GM21723 (cell line): Measurements from ENCODE around the gene REN.

Experiments used
- ATAC-seq: cut with Tn5 transposase; IDR thresholded peaks from one replicate; pipeline ENCODE4 v1.9.1; 2021; ENCODE audit warnings: mild to moderate bottlenecking, moderate library complexity; ENCODE audit not compliant: unreplicated experiment

The REN gene

DNA sequence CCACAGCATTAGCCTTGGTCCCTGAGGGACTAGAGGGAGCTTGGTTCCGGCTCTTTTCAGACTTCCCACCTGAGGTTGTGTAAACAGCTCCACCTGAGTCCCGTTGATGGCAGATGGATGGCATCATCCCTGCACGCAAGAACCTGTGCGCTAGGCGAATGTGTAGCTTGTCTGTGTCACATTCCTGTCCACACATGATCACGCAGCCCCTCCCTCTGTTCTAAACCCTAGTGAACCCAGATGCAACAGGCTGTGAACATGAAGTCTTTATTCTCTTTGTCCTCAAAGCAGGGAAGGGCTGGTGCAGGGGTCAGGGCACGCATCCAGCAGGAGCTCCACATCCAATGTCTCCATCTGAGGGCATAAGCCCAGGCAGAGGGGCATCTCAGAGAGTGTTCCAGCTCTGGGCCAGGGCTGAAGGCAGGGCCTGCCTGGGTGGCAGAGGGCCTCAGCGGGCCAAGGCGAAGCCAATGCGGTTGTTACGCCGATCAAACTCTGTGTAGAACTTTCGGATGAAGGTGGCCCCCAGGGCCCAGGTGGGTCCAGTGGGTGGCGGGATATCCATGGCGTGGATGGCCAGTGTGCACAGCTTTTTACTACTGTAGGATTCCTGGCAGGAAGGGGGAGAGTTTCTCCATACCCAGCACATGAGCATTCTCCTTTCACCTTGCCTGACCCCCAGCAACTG, 11.4 kb downstream of the REN start:
- ATAC-seq: no peak

DNA sequence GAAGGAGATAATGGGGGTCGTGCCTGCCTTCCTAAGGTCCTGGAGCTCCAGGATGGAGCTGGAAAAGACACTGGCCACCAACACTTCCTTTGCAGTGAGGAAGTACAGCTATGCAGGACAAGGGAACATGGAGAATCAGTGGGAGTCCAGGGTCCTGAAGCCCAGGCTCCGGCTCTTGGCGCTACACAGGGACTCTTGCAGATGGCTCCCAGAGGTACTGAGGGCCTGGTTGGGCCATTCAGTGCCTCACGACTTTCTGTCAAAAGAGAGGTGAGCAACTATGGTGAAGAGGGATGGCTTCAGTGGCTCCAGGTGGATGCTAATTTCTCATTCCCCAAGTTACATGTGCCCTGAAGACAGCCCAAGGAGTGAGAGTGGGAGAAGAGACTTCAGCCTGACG, 12.5 kb downstream of the REN start:
- no peak for ATAC-seq

DNA sequence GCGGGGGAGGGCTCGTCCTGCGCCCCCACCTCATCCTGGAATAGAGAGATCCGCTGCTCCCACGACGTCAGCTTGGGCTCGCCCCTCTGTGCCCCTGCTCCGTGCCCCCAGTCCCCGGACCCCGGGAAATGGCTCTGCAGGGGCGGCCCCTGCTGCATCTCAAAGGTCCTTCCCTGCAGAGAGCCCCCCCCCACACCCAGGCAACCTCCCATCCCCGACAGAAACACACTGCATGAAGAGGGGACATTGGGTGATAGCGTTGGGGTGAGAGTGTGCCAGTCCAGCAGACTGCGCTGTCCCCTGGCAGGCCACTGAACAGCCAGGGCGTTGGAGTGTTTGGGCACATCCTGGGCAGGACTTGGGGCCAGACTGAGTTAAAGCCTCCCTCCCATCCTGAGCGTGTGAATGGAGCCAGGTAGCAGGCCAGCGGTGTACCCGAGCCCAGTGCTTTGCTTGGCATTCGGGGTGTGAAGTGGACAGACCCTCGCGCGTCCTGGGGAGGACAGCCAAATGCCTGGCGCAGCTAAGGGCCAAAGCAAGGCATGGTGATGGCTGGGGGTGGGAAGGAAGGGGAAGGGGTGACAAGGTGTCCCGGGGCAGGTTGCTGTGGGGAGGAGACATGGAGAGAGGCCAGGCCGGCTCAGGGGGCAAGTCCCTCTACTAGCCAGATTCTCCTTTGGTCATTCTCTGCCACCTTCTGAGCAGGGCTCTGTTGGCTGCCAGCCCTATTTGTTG, 13.7 kb downstream of the REN start:
- no peak for ATAC-seq

DNA sequence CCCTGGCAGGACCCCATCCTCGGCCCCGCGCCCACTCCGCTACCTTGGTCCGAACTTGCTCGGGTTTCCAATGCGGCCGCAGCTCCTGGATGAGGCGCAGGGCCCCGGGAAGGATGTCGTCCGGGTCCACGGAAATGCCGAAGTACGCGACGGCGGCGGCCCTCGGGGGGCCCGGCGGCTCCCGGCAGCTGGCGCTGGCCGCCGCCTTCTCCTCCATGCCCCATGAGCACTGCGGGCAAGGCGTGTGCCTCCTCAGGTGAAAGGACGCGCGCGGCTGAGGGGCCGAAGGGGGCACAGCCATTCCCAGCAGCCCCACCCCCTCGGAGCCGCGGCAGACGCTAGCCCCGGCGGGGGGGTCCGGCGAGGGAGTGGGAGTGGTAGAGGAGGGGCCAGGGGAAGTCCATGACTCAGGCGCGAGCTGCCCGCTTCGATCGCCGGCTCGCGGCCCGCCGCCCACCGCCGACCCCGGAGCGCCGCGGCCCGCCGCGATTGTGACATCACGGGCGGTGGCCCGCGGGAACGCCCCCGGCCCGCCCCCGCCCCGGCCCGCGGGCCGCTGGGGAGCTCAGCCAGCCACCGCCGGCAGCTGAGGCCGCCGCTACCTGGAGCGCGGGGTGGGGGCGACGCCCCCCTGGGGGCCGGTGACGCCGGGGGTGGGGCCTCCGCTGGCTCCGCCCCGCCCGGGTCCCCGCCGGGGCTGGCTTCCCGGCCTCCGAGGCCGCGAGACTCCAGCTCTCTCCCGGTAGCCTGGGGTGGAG, 14.4 kb downstream of the REN start, which contains the start of gene ETNK2:
TSS of gene ETNK2 (minus strand) at position 493 of the 758 bp plus-strand sequence. CDS start at position 301, 192 bp downstream.
- no peak for ATAC-seq

DNA sequence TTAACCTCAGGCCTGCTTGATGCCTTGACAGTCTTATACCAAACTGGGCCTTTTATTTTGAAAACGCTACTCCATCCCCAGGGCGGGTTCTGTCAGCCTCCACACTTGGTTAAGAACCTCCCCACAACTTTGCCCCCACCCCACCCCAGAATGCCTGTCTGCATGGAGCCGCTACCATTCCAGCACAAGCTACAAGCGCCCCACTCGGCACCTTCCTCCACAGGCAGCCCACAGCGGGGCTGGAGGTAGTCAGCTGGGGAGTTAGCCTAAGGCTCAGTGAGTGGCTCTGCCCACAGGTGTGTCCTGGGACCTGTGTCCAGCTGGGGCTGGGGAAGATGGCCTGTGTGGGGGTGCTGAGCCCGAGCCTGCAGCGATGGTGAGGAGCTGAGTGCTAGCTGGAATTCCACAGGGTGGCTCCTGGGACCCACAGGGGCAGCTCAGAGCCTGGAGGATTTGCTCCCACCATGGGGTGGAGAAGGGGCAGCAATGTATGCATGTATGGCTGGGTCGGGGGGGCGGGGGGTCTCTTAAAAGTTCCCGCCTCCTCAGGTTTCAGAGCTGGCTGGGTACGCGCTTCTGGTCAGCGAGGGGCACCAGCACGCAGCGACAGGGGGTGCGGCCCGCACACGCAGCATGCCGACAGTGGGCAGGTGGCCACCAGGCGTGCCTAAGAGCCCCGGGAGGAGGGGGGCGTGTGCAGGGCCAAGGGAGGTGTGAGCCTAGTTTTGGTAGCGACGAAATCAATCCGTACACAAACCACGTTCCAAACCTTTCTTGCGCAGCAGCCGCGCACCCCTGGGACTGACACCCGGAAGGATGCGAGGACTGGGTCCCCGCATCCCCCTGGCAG, 15.2 kb downstream of the REN start:
- no peak for ATAC-seq

DNA sequence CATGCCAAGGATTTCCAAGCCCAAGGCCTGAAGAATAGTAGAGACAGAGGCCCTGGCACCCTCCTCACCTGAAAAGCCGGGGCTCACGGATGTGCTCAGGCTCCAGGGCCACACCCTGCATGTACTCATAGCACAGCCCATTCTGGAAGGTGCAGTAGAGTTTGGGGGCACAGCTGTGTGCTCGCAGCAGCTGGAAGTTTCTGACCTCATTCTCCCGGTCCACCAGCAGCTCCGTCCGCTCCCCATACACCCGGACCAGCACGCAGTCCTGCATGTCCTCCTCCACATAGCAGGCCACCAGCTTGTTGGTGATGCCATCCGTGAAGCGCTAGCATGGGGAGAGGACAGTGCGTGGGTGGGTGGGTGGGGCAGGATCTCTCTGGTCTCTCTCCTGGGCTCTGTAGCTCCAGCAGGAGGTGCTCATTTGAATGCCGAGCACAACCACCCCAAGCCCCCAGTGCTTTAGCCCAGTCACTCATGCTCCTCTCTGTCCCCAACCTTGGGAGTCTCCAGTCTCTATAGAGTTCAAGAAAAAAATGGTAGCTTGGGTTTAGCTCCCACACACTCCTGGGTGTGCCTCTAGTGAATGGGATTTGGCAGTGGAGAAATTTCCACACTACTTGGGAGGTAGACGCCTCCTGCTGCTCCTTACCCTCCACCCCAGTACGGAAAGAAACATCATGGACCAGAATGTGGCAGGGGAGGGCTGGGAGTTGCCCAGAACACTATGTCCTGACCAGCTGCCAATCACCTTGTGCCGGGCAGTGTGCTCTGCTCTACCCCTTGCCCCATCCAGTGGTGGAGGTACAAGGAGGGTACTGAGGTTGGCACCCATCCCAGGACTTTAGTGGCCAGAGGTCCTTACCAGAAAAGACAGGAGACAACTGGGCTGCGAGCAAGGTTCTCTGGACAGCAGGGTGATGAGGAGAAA, 16.2 kb downstream of the REN start:
- ATAC-seq: no peak

DNA sequence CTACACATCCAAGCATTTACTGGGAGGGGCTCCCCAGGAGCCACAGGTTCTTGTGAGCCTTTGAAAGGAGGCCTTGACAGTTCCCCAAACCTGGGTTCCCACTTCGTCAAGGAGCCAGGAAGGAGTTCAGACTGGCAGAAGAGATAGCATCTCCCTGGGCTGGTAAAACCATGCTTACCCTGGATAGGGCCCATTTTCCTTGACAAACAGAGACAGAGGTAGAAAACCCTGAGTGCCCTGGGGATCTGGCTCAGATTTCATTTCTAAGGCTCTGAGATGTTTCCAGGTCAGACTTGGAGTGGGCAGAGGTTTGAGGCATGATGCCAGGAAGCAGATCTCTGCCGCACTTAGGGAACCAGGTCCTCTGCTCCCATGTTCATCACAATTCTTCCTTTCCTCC, 17.0 kb downstream of the REN start:
- ATAC-seq: no peak

DNA sequence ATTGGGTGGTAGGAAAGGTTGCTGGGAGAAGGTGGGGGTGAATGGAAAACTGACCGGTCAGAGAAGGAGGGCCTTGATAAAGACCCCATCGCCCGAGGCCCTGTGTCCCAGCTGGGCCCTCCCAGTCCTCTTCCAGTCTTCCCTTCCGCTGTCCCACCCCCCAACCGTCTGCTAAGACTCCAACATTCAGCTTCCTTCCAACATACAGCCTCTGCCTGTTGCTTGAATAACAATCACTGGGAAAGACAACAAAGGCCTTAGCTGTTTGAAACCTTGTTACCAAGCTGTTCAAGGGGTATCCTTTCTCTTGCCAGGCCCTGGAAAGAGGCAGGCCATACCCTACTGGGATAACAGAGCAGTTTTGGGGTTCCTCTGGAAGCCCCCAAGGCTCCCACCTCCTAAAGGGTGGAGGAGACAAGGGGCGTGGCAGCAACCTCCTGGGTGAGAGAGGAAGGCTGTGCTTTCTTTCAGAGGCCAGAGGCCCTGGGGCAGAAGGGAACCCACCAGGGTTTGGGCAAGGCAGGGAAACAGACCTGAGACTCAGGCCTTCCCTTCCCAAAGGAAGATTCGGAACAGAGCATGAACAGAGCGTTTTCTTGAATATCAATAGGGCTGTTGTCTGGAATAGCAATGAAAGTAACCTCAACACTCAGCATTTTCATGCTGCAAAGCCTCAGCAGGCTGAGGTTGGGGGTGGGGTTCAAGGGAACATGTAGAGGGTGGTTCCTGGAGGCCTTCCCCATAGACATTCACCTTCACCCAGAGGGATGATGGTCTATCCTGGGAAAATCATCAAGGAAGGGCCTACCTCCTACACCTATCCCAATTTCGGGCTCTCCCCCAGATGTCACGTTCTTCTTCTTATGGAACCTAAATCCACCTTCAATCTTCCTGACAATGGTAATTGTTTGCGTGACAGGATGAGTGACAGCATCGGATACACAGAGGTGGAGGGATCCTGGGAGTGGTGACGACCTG, 18.4 kb downstream of the REN start:
- ATAC-seq: no peak

DNA sequence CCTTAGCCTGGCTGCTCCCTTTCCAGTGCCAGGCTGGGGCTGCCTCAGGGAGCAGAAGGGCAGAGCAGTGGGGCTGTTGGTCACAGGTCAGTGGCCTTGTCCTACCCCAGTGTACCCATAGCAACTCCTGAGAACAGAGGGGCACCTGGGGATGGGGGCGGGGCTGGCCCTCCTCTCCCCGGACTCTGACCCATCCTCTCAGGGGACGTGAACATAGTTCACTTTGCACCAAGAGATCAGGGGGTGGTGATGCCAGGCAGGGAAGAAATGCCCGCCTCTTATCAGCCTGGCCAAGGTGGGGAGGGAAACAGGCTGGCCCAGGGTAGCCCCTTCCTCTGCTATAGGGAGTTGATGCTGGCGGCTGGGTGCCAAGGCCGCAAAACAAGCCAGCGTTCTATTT, 19.2 kb downstream of the REN start:
- no peak for ATAC-seq

DNA sequence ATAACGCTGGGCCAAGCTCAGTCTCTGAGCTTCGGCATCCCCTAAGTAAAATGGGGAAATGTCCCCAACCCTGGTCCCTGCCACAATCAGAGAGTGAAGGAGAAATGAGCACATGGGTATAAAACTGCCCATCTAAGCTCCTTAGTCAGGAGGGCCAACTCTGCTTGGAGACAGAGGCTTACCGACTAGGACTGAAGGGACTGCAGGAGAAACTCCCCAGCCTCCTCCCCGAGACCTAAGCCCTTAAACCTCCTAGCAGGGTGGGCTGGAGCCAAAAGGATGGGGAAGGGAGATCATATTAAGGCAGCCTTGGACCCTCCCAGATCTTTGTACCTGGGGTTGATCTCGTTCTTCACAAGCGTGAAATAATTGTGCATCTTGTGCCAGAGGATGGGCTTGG, 19.8 kb downstream of the REN start:
- ATAC-seq: no peak

DNA sequence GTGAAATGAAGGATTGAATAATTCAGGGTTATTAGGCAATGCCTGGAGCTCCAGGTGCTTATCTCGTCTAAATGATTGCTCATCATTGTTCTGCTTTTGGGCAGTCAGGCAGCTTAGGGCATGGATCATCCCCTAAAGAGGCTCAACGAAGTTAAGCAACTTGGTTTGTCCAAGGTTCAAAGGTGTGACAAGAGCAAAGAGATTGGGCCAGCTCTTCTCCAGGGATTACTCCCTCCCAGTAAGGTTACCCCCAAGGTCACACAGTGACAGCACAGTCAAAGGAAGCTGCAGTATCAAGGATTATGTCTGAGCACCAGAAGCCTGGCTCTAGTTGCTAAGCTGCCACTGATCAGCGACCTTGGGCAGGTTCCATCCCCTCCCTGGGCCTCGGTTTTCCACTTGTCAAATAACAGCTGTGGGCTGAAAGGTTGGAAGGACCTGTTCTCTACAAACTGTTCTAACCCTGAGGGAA, 21.1 kb downstream of the REN start:
- ATAC-seq: no peak

DNA sequence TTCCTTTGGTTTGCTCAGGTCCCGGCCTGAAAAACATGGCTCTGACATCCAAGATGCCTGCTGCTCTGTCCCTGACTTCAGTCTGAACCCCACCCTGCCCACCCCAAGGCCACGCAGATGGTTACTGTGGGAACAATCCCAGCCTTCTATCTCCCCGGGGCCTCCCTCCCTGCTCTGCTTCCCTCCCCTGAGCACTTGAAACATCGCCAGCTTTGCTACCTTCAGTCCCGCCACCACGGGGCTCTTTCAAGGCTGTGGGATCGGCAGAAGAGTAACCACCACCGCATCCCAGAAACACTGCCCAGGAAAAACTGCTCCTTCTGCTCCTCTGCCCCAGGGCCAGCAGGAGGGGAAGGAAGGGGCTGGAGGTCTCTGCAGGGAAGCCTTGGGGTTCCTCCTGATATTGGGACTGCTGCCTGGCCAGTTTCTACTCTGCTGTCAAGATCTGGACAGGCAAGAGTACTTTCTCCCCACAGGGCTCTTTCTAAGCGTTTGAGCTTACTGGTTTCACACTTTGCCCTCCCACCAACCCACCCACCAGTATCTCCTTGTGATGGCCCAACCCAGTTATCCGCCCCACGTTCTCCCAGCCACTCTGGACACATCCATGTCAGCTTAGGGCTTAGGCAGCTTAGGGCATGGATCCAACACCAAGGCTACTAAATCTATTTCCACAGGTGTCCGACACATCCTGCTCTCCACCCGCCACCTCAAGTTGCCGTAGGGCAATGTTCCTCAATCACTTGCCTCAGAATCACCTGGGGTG, 22.7 kb downstream of the REN start:
- no peak for ATAC-seq

DNA sequence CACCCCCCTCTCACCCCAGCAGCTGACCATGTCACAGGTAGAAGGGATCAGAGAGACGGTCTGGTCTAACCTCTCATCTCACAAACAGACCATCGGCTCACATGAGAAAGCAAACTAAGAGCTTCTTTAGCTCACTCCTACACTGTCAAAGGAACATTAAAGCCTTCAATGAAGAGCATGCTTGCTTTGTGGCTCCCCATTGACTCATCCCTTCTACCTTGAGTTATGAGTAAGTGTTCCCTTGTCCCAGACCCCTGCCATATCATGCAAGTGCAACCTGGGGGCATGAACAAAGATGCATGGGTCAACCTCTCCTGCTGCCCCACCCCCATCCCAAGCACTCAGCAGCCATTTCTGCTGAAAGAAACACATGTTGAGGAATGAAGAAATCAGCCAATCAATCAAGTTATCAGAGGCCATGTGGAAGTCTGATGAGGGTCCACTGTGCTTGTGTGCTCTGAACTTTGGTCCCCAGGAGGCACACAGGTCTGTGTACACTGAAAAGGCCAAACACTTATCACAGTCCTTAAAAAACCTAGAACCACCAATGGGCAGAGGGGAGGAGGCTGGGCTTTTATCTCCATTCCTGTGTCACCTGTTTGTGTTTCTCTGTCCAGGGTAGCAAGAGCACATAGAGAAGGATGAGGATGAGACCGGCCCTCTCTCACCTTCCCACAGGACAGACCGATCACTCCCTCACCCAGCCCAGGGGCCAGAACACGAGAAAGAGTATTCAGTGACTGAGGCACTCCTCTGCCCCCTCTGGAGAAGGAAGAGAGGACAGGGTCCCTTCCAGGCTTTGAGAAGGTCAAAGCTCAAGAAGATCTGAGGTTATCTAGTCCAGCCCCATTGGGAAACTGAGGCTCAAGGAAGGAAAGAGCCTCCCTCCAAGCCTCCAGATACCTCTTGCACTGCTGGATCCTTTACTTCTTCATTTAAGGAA, 23.8 kb downstream of the REN start:
- ATAC-seq: no peak

DNA sequence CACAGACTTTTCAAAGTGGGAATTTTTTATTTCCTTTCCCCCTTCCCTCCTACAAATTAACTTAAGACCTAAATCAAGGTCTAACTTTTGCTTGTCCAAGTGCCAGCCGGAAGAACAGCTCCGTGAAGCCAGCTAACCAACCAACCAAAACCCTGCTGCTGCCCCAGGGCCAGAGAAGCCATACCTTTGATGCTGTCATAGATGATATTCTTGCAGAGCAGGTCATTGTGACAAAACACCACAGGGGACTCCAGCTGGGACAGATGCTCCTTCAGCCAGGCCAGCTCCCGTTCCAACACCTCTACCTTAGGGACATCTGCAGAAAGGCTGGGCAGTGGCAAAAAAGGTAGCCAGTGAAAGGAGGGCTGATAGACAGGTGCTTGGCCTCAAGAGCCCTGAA, 25.0 kb downstream of the REN start:
- no peak for ATAC-seq

DNA sequence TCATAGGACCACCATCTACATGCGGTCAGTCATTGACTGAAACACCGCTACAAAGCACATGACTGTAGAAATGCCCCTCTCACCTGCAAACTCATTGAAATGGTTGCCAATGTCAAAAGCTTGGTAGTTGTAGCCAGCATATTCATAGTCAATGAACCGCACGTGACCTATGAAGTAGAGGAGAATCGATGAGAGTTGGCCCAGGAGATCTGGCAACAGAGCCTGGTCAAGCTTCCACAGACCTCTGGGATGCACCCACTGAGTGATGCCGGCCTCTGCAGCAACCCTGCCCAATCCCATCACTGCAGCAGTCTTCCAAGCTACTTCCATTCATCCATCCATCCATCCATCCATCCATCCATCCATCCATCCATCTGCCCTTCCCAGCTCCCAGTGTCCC, 26.2 kb downstream of the REN start:
- no peak for ATAC-seq

DNA sequence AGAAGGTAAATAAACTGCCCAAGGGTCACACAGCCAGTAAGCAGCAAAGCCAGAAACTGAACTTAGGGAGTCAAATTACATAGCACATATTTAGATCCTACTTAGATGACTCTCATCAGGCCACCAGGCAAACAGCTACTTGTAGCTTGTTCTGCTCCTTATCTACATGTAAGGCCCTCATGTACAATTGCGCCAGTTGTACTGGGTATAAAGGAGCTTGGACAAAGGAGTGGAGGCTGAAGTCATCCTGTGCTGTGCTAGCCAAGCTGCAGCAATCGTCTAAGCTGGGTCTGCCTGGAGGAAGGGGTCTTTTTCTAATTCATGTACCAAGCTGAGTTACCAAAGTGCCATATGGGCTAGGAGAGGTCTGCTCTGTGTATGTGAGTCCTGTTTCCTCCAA, 27.0 kb downstream of the REN start:
- ATAC-seq: no peak

DNA sequence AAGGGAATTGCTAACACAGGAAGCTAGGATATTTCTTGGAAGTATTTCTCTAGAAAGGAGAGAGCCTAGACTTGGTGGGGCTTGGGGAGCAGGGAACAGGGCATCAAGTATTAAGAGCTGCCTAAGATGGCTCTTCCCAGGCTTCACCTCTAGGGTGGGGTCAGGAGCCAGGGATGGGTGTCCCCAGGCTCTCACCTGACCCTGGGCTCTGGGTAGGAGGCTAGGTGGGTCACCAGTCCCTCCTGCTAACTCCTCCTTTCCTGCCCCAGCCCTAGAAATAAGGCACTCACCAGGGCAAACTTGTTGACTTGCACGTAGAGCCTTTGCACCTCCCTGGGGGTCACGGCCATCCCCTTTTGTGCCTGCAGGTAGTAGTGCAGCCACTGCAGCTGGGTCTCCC, 29.3 kb downstream of the REN start:
- no peak for ATAC-seq
